ENCODE measurements around the gene PALLD. TPM values are rescaled to one million over a fixed set of nuclear protein-coding genes. Genes with fewer than 3 reads are reported as not detected.
"Not testable (repeated sequence)": the region's sequence is repeated elsewhere in the genome, so short reads cannot be mapped to it uniquely, and the experiment has no call there.

Gene PALLD
- total RNA-seq, 1 donor from 2014 or later: 250 TPM

DNA sequence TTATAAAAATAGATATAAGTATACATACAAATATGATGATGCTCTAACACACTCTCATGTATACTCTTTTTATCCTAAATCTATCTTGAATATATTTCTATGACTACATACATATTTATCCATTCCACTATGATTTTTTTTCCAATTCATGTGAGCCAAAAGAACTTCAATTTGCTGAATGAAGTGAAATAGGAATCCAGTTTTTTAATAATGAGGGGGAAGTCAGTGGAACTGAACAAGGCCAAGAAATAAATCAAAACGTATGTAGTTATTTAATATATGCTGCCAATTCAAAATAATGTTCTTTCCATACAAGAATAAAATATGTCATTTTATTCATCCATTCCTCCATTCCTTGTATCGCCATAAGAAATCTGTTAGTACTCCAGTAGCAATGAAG lies 6.1 kb upstream of the PALLD start:
- no peak for DNase-seq (ENCODE audit: low read depth)

DNA sequence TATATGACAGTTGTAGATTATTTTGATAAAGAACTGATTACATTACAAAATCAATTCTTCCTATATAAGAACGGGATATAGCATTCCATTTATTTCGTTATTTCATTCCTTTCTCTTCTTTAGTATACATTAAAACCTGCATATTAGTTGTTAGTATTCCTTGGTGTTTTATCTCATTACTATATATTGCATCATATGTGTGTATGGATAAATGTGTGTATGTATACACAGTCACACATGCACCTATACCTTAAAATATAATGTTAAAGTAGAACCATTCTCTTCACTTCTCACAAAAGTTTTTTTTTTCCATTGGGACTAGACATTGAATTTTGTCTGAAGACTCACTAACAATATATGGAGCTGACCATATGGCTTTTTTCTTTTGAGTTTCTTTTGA lies 5.3 kb upstream of the PALLD start:
- no peak for DNase-seq (ENCODE audit: low read depth)

DNA sequence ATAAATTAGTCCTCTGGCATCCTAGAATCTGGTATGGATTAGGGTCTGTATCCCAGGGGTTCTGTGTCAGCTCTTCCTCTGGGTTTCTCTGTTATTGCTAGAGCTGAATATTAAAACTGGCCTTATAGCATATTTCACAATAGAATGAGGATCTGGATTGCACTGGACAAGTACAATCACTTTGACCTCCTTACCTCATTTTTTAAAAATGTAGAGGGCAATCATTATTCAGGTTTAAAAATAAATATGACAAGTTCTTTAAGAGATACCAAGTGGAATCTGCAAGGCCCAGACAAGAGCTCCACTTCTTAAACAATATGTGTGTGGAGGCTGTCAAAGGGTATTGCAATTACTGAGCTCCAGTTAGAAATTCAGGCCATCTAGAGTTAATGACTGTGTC lies 1.4 kb downstream of the PALLD start:
- DNase-seq (ENCODE audit: low read depth): peak; percentile 70

DNA sequence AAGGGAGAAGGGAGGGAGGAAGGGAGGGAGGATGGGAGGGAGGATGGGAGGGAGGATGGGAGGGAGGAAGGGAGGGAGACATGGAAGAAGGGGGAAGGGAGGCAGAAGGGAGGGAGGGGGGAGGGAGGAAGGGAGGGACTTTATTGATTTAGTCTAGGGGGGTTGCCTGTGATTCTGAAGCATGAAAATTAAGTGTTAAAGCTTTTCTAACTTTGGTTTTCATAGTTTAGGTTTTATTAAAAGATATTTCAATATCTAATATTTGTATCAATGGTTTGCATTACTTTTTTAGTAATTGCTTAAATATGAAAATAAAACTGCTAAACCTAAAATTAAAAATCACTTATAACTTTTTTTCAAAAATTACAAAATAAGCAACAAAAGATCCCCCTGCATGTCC lies 2.4 kb downstream of the PALLD start:
- no peak for DNase-seq (ENCODE audit: low read depth)

- no peak for DNase-seq (ENCODE audit: low read depth)
These were observed 4.6 kb downstream of the PALLD start for GRCh38 chr4:168501407-168501806.

DNA sequence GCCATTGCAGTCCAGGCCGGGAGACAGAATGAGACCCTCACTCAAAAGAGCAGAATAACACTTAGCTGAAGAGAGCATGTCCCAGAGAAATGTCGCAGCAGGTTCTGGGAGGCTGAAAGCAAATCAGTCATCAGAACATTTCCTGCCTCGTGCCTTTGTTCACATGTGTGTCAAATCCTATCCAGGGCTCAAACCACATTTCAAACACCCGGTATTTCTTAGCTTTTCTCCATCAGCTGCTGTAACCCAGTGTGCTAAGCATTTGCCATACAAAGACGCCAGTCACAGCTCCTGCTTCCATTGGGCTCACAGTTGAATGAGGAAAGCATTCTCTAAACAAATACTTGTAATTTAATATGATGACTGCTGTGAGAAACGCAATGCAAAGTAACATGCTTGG lies 6.0 kb downstream of the PALLD start:
- peak; percentile 67 for DNase-seq (ENCODE audit: low read depth)

DNA sequence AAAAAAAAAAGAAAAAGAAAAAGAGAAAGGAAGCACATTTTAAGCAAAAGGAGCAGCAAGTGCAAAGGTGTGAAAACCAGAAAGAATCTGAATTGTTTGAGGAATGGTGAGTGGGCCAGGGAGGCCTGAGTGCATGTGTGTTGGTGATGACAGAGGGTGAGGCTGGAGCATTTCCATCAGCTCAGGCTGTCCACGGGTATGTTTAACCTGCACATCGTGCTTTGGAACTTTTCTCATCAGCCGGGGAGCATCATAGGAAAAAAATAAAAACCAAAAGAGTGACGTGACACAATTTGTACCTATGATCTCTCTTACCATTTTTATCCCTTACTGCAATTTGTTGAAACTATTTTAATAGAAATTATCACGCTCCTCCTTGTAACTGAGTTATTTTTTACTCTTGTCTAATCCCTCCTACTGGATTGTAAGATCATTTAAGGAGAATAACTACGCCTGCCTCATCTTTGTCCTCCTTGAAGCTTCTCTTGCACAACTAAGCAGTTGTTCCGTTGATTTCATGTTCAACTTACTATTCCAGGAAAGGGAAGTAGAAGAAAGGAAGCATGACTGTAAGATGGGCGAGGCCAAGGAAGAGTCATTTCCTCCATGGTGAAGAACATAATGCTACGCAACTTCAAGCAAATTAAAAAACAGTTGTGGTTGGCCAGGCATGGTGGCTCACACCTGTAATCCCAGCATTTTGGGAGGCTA lies 7.0 kb downstream of the PALLD start:
- DNase-seq (ENCODE audit: low read depth): no peak

- DNase-seq (ENCODE audit: low read depth): no peak
These were observed 7.7 kb downstream of the PALLD start for GRCh38 chr4:168504526-168504925.

- DNase-seq (ENCODE audit: low read depth): no peak
These were observed 9.2 kb downstream of the PALLD start for GRCh38 chr4:168506014-168506413.

DNA sequence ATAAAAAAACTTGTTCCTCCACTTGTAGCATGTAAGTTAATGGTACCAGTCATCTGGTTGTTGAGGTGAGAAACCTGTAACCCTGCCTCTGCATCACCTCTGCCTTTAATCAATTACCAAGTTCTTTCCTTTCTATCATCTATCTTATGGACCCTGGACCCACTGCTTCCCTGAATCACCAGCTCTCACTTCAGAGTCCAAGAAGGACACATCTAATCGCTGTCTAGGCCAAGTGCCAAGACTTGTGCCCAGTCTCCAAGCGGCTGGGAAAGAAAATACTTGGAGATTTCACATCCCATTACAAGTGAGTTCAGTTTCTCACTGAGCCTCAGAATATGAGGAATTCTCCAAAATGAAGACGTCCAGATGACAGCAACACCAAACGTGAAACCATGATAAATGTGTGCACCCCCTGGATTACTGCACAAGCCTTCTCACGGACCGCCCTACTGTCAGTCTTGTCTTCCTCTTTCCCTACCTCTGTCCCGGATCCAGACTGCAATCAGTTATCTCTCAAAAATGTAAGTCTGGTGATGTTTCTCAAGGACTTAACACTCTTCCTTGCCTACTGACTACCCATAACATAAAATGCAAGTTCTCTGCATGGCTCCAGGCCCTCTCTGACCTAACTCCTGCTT lies 10.4 kb downstream of the PALLD start:
- no peak for DNase-seq (ENCODE audit: low read depth)

DNA sequence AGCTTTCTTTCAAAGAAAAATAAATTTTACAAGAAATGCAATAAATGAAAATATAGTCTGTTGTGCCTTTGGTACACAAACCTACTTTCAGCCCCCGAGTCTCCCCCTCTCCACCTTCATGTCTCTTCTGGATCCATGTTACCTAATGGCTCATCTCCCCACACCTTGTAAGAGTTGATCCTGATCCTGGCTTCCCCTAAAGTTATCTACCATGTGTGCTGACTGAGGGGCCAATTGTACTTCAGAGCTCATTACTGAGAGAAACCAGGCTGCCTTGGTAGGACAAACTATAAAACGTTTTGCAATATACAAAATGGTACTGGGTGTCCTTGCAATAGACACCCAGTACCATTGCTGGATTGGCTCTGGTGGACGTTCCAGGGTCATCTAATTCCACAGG lies 11.8 kb downstream of the PALLD start:
- DNase-seq (ENCODE audit: low read depth): no peak

GRCh38 chr4:168509786-168510185 lies 12.9 kb downstream of the PALLD start:
- no peak for DNase-seq (ENCODE audit: low read depth)

GRCh38 chr4:168511780-168512489 lies 15.1 kb downstream of the PALLD start:
- DNase-seq (ENCODE audit: low read depth): no peak

- not testable (repeated sequence) for DNase-seq (ENCODE audit: low read depth)
These were observed 17.0 kb downstream of the PALLD start for GRCh38 chr4:168513826-168514225.

- DNase-seq (ENCODE audit: low read depth): peak; percentile 71
These were observed 17.5 kb downstream of the PALLD start for GRCh38 chr4:168514249-168514852.

DNA sequence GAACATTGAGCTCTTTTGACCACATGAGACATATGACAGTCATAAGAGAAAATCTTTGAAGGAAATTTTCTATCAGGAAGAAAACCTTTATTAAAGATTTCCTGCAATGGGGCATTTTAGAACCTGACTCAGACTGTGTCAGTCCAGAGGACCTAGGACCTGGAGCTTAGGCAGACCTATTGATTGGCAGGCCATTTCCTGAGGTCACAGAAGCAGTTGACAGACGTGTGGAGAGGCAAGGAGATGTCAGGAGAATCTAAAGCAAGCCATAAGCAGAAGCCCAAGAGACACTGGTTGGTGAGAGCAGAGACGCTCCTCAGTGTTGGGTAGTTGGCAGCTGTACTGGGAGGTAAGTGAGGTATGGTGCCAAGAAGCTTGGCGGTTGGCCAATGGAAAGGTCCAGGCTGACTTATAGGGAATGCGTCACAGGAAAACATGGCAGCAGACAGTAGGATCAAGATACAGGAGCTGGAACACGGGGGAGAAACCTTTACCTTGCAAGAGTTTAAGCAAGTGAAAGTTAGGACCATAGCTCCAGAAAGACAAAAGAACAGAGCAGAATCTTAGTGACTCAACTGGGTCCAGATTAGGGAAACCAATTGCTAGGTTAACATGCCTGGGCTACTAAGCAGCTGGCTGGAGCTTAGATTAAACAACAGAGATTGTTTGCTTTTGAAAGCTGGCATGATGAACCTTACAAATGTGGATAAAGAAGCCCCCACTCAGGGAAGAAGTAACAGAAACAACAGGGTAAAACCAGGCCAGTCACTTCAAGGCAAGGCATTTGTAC lies 18.6 kb downstream of the PALLD start:
- no peak for DNase-seq (ENCODE audit: low read depth)

DNA sequence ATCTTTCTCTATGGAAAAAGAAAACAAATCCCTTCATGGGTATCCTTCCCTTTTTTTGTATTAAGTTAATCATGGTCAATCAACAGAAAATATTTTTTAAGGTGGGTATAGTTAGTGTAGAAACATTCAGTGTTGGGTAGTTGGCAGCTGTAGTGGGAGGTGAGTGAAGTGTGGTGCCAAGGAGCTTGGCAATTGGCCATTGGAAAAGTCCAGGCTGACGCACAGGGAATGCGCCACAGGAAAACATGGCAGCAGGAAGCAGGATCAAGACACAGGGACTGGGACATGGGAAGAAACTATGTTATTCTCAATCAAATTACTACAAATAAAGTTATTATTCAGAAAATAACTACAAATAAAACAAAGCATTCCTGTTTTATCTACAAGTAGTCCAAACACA lies 20.0 kb downstream of the PALLD start:
- no peak for DNase-seq (ENCODE audit: low read depth)

DNA sequence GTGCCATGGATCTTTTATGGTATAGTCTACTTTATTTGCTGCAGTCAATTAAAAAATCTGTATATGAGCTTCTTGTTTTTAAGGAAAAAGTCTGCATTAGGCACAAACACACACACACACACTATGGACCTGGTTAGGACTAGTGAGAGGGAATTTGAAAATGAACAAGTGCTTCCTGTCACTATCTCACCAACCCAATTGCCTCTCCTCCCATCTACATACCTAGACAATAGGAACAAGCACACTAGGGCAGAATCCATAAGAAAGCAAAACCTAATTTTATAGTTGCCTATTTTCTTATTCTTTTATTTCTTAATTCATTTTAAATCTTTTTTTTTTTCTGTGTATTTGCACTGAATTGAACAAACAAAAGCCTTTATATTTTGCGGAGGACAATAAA lies 22.7 kb downstream of the PALLD start:
- DNase-seq (ENCODE audit: low read depth): no peak

GRCh38 chr4:168521721-168522120 lies 24.9 kb downstream of the PALLD start:
- no peak for DNase-seq (ENCODE audit: low read depth)

GRCh38 chr4:168522356-168522755 lies 25.5 kb downstream of the PALLD start:
- DNase-seq (ENCODE audit: low read depth): no peak

DNA sequence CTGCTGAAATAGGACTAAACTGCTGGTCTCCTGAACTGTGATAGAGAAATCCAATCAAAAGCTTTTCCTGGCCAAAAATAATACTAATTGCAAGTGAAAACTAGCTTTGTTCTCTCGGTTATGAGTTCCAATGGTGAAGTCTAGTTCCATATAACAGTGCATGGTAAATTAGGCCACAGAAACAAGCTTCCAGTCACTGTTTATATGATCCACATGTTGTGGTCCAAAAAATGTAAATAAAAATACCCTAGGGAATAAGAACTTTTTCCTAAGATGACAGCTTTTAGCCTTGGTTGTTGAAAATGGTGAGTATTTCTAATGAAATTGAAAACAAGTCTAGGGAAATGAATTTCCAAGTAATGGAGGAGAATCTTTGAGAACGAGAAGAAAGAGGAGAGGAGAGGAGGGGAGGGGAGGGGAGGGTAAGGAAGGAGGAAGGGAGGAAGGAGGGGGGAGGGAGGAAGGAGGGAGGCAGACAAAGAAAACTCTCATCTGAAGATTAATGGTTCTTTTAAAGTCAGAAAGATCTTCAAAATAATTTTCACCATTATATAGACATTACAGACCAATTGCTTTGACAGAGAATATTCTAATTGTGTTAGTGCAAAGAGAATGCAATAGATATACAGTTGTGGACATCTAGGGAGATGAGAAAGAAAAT lies 26.1 kb downstream of the PALLD start:
- DNase-seq (ENCODE audit: low read depth): no peak

All from myocyte (in vitro differentiated cells).